SK-N-MC (cell line): ENCODE measurements around the gene RFX8.

Experiments used
- DNase-seq: peaks from one replicate; pipeline ENCODE4 v3.0.0-alpha.2; 2011; ENCODE audit warnings: low read depth, low spot score
- H3K27ac ChIP-seq: fragments of 200-600 bp; sonication (generic); 2 replicates; pipeline ENCODE4 v1.5.1; 2016; ENCODE audit warnings: mixed run types
- H3K36me3 ChIP-seq: fragments of 200-600 bp; sonication (generic); 2 replicates; pipeline ENCODE4 v1.6.1; 2017; ENCODE audit warnings: antibody characterized with exemption, low read length, mixed read lengths; ENCODE audit not compliant: insufficient read depth
- H3K4me3 ChIP-seq: fragments of 200-600 bp; sonication (generic); 2 replicates; pipeline ENCODE4 v1.5.1; 2016
- H3K9ac ChIP-seq: fragments of 200-600 bp; sonication (generic); 2 replicates; pipeline ENCODE4 v1.8.0; 2017; ENCODE audit warnings: mixed run types, mixed read lengths; ENCODE audit not compliant: insufficient read length
- H3K9me3 ChIP-seq: fragments of 200-600 bp; sonication (generic); 2 replicates; pipeline ENCODE4 v1.6.1; 2017; ENCODE audit warnings: low read depth, mild to moderate bottlenecking, antibody characterized with exemption, low read length, moderate library complexity, mixed read lengths
- EZH2 ChIP-seq: fragments of 200-600 bp; sonication (generic); IDR thresholded peaks from one replicate; pipeline ENCODE4 v1.6.1; 2017; ENCODE audit warnings: antibody characterized with exemption
- FOXP2 ChIP-seq: optimal IDR thresholded peaks from 2 replicates; pipeline ENCODE3; 2011; ENCODE audit warnings: mild to moderate bottlenecking, moderate library complexity; ENCODE audit not compliant: insufficient read depth; ENCODE audit errors: extremely low read length, control extremely low read depth
- POLR2AphosphoS5 ChIP-seq: IDR thresholded peaks from 2 replicates; pipeline ENCODE4 v1.6.1; 2012; ENCODE audit warnings: mild to moderate bottlenecking, low read depth, low read length, borderline replicate concordance

Gene RFX8

GRCh38 chr2:101474731-101475384, at the start of gene RFX8:
Gene RFX8 (minus strand): TSS chr2:101475112. CDS start chr2:101466848, 8,264 bp downstream.
- DNase-seq, result no peak
- peak within 1 kb of the TSS; percentile 36 for H3K4me3 ChIP-seq
- H3K9ac ChIP-seq, result no peak within 1 kb of the TSS
- no peaks in the 10 kb centered on the region for H3K9me3 ChIP-seq
- TF ChIP-seq EZH2 (no peak), POLR2AphosphoS5 (no peak), FOXP2 (no peak)
- no peak within 1 kb of the TSS for H3K27ac ChIP-seq
- H3K36me3 ChIP-seq, result no peaks in the 10 kb centered on the region

GRCh38 chr2:101521487-101521886, 46.6 kb upstream of the RFX8 start:
- H3K9ac ChIP-seq, result no peak overlapping the region
- no peaks in the 10 kb centered on the region for H3K9me3 ChIP-seq
- no peak overlapping the region for H3K27ac ChIP-seq
- no peak for TF ChIP-seq EZH2
- no peak for TF ChIP-seq POLR2AphosphoS5
- TF ChIP-seq FOXP2, result no peak
- no peak overlapping the region for H3K4me3 ChIP-seq
- H3K36me3 ChIP-seq, result no peaks in the 10 kb centered on the region
- DNase-seq, result no peak

DNA sequence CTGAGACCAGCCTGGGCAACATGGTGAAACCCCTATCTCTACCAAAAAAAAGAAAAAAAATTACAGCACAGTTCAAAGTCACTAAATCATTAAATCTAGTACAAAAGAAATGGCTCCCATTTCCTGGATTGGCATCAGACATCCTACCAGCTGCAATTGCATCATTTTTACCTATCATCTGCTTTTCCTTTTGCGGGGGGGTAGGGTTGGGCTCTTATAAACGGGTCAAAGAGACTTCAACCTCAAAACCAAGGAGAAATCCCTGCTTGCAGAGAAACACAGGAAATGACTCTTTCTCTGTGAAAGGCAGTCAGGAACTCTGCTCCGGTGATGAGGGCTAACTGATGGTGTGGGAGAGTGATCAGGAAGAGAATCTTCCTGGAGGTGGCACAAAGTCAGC, 45.3 kb upstream of the RFX8 start:
- no peak for TF ChIP-seq EZH2
- TF ChIP-seq FOXP2, result no peak
- TF ChIP-seq POLR2AphosphoS5, result no peak

GRCh38 chr2:101518578-101519492, 43.9 kb upstream of the RFX8 start:
- H3K36me3 ChIP-seq, result no peaks in the 10 kb centered on the region
- no peak overlapping the region for H3K4me3 ChIP-seq
- no peaks in the 10 kb centered on the region for H3K9me3 ChIP-seq
- no peak overlapping the region for H3K27ac ChIP-seq
- H3K9ac ChIP-seq, result no peak overlapping the region
- no peak for DNase-seq
- TF ChIP-seq POLR2AphosphoS5, result no peak
- no peak for TF ChIP-seq EZH2
- TF ChIP-seq FOXP2, result no peak

More for the DNA sequence above, 45.3 kb upstream of the RFX8 start:
- no peak overlapping the region for H3K4me3 ChIP-seq
- no peaks in the 10 kb centered on the region for H3K36me3 ChIP-seq
- no peak overlapping the region for H3K27ac ChIP-seq
- DNase-seq, result no peak
- H3K9ac ChIP-seq, result no peak overlapping the region
- H3K9me3 ChIP-seq, result no peaks in the 10 kb centered on the region

DNA sequence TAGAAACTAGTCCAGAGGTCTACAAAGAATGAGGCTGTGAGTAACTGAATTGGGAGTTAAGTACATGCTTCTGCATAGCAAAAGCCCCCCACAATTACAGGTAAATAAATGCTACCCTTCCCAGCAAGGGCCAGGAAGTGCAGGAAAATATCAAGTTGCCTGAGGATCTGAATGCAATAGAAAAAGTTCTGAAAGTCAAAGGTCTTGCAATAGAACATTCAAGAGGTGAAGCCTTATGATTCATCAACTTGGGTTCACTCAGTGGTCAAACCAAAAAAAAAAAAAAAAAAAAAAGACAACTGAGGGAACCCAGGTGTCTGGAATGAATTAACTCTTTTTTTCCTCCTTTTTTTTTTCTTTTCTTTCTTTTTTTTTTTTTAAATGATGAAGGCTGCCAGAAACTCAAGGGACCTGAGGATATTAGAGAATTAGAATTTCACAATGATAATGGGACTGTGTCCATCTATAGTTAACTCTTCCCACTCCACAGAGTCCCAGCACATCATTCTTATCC, 42.9 kb upstream of the RFX8 start:
- no peak for TF ChIP-seq FOXP2
- H3K9ac ChIP-seq, result no peak overlapping the region
- no peak overlapping the region for H3K4me3 ChIP-seq
- DNase-seq, result no peak
- no peaks in the 10 kb centered on the region for H3K9me3 ChIP-seq
- H3K27ac ChIP-seq, result no peak overlapping the region
- no peaks in the 10 kb centered on the region for H3K36me3 ChIP-seq

- Histone ChIP-seq H3K9me3 (no peaks in the 10 kb centered on the region), H3K27ac (no peak overlapping the region), H3K36me3 (no peaks in the 10 kb centered on the region), H3K9ac (no peak overlapping the region), H3K4me3 (no peak overlapping the region)
- no peak for DNase-seq
- TF ChIP-seq POLR2AphosphoS5 (no peak), EZH2 (no peak), FOXP2 (no peak)
Measured at GRCh38 chr2:101516823-101517690, 42.1 kb upstream of the RFX8 start.

- no peak for DNase-seq
- TF ChIP-seq FOXP2, result no peak
- no peak for TF ChIP-seq POLR2AphosphoS5
- TF ChIP-seq EZH2, result no peak
- Histone ChIP-seq H3K9ac (no peak overlapping the region), H3K36me3 (no peaks in the 10 kb centered on the region), H3K9me3 (no peaks in the 10 kb centered on the region), H3K4me3 (no peak overlapping the region), H3K27ac (no peak overlapping the region)
Measured at GRCh38 chr2:101516349-101516748, 41.4 kb upstream of the RFX8 start.

DNA sequence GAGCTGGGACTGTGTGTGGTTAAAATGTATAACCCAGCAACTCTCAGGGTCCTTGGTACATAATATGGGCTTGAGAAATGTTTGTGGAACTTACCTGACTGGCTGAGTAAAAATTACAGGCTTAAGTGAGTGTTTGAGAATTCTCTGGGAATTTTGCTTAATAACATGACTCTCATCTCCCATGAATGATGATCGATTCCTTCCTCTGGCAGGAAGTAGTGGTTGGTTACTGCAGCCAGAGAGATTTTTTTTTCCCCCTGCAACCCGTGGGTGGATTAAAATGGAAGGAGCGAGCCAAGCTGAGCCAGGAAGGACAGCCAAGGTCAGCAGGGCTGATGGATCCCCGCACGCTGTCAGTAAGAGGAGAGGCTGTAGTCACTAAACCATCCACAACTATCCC, 40.6 kb upstream of the RFX8 start:
- H3K27ac ChIP-seq, result no peak overlapping the region
- H3K9me3 ChIP-seq, result no peaks in the 10 kb centered on the region
- no peak overlapping the region for H3K4me3 ChIP-seq
- DNase-seq, result no peak
- H3K9ac ChIP-seq, result no peak overlapping the region
- no peak for TF ChIP-seq POLR2AphosphoS5
- no peak for TF ChIP-seq EZH2
- no peak for TF ChIP-seq FOXP2
- H3K36me3 ChIP-seq, result no peaks in the 10 kb centered on the region
